Anterior cingulate cortex (tissue), 58 donors: Measurements from ENCODE around the gene GNB1.

Experiments used
- DNase-seq, 58 donors: peaks; one replicate each; lab custom pipeline; 2025; lab: John Stamatoyannopoulos, UW

The GNB1 gene

GRCh38 chr1:1793481-1794244 is 97.2 kb downstream of the GNB1 start:
- DNase-seq: no peak

DNA sequence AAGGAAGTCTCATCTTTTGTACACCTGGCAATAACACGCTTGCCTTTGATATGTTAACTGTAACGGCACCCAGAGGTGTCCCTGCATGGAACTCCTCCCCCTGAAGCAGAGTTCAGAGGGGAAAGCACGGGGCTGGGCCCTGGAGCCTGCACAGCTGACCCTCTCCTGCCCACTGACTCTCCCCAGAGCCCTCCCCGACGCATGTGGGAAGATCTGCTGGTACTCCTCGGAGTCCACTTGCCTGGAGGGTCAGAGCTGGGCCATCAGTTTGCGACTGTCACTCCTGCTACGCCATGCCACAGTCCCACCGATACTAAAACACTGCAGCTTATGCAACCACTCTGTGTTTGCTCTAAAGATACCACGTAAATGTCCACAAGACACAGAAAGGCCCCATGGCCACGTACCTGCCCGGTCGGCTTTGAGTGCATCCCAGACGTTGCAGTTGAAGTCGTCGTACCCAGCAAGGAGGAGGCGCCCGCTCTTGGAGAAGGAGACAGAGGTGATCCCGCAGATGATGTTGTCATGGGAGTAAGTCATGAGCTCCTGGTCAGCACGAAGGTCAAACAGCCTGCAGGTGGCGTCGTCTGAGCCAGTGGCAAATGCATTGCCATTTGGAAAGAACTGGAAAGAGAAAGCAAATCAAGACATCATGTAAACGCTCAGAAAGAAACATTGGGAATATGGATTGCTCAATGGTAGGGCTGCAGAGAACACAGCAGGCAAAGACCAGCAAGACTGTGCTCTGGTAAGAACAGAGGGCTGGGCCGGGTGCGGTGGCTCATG is 102.0 kb downstream of the GNB1 start:
- DNase-seq: no peak

DNA sequence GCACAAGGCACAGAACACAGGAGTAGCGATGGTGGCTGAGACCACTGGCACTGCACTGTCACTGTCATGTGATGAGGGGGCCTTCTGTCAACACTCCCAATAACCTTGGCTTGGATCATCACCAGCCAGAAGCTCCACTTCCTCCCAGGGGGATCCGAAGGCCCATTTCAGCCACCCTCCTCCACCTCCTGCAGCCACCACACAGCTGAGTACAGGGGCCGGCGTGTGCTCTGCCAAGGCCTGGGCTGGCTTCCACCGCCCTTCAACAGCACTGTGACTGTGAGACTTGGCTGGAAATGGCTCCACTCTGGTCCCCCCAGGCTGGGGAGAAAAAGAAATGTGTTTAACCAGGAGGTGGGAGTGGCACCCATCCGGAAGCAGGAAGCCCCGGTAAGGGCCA is 102.8 kb downstream of the GNB1 start:
- DNase-seq: peak in 16 of 58 donors; percentile 10 to 58 (median 29)

DNA sequence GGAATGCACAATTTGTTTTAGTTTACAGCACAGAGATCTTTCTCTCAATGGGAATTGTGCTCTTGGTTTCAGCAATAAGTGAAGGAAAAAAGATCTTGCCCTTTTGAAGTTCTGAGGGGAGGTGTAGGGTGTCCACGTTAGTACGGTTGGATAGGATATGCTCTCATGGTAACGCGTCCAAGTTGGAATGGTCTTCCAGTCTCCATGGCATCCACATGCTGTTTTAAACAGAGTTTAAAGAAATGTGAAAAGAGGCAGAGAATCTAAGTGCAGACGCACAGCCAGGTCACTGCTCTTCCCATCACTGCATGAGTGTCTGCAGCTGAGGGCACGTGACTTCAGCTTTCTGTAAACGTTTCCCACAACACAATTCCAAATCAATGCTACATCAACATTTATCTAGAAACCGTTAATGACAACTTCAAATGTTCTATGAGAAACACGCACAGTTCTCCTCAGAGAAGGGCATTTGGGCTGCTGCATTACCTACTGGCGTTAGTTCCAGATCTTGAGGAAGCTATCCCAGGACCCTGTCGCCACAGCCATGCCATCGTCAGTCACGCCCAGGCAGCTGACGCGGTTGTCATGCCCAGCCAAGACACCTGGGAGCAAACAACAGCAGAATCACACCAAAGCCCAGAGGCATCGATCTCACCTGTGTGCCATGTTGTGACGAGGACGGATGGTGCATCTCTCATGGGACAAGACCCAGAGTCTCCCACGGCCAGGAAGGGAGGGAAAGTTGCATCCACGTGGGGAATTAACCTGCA is 103.9 kb downstream of the GNB1 start:
- no peak for DNase-seq

DNA sequence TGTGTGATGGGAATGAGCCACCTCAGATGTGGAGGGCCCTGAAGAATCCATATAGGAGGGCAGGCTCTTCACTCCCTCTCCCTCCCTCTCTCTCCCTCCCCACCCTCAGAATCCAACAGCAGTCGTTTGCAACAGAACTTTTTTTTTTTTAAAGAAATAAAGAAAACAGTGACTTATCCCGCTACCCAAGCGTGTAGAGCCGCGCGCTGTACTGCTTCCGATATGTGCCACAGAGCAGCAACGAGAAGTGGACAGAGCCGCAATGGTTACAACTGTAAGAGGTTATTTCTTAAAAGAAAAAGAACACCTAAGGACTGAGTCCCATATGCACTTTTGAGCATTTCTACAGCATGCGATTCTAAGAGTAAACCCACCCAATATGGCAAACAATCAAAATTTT is 105.2 kb downstream of the GNB1 start:
- no peak for DNase-seq

DNA sequence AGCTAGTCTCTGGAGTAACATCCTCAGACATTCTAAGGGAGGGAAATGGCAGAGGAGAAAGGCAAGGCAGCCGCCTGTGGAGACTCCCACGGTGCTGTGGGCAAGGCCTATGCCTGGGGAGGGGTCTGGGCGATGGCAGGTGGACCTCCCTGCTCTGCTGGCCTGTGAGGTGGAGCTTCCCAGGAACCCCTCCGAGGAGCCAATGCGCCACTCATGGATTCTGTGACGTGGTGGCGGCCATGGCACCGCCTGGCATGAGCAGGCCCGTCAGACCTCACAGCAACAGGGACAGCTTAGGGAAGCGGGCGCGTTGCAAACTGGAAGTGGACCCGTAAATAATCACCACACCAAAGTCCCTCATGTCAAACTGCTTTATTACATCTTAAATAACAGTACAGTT is 106.0 kb downstream of the GNB1 start:
- DNase-seq: no peak

GRCh38 chr1:1783320-1783719 is 107.6 kb downstream of the GNB1 start:
- no peak for DNase-seq

DNA sequence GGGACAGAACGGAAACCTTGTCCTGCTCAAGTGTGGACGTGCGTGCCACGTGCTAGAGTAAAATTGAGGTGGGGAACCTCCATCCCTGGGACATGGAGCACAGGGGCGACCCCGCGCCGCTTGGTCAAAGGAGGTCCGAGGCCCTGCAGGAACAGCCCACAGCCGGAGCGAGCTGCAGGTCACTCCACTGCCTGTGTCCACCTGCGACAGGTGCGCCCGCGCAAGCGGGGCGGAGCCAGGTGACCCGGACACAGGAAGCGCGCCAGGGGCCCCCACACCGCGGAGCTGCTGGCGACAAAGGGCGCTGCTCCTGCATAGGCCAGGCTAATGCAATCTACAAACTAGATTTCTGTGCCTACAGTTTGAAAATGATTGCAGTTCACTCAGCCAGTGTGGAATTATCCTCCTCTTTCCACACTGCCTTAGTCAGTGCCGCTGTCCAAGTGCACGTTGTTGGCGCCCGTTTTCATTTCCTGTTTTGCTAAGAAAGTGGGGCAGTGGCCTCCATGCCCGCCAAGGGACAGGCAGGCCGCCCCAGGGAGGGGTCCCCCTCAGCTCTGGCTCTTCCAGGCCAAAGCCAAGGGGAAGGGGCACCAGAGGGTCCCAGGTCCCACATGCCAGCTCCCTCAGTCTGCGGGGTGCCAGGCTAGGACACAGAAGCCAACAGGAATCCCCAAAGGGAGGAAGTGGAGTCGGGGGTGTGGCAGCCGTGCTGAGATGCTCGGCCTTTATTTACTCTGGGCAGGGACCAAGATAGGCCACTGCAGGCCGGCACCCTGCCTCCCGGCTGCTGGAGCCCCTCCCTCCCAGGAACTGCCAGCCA is 108.3 kb downstream of the GNB1 start:
- peak in 9 of 58 donors; percentile 19 to 48 (median 36) for DNase-seq

DNA sequence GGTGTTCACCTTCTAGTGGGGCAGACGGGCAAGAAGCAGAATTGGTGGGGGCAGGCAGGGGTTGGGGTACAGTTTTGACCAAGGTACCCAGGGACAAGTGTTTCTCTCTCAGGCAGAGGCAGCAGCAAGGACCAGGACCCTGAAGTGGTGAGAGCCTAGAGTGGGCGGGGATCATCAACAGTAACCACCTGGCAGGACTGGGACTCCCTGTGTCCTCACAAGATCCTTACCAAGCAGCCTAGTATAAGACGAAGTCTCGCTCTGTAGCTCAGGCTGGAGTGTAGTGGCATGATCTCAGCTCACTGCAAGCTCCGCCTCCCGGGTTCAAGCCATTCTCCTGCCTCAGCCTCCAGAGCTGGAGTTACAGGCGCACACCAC is 109.4 kb downstream of the GNB1 start:
- no peak for DNase-seq

DNA sequence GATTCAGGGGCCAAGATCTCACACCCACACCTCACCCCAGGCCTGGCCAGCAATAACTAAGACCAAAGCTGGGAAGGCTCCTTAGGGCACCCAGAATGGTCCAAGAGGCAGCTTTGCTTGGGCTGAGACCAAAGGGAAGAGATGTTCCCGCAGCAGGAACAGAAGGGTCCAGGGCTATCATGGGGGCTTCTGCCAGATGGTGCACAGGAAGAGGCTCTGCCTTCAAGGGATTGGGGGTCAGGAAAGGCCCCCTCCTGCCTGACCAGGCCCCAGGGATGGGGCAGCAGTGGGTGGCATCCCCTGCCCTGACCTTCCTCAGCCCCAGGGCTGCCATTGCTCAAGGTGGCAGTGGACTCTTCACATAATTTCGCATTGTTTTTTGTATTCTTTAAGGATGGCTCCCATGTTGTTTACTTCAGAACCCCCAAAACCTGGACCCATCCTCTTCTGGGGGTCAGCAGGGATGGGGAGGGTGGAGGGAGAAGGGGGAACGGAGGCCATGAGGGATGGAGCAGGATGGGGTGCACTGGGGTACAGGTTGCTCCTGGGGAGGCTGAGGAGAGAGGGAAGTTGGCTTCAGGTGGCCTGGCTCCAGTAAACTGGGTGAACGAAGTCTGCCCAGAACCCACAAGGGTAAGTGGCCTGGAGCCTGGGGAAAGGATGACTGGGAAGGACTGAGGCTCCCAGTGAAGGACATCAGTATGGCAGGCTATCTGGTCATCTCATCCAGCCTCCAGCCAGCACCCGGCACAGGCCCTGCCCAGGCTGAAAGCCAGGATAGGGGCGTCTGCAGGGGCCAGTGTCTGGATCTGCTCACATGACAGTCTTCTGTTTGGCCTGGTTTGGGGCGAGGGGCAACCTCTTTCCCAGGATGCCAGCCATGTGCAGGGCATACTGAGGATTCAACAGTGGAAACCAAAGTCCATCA is 110.0 kb downstream of the GNB1 start:
- no peak for DNase-seq

DNA sequence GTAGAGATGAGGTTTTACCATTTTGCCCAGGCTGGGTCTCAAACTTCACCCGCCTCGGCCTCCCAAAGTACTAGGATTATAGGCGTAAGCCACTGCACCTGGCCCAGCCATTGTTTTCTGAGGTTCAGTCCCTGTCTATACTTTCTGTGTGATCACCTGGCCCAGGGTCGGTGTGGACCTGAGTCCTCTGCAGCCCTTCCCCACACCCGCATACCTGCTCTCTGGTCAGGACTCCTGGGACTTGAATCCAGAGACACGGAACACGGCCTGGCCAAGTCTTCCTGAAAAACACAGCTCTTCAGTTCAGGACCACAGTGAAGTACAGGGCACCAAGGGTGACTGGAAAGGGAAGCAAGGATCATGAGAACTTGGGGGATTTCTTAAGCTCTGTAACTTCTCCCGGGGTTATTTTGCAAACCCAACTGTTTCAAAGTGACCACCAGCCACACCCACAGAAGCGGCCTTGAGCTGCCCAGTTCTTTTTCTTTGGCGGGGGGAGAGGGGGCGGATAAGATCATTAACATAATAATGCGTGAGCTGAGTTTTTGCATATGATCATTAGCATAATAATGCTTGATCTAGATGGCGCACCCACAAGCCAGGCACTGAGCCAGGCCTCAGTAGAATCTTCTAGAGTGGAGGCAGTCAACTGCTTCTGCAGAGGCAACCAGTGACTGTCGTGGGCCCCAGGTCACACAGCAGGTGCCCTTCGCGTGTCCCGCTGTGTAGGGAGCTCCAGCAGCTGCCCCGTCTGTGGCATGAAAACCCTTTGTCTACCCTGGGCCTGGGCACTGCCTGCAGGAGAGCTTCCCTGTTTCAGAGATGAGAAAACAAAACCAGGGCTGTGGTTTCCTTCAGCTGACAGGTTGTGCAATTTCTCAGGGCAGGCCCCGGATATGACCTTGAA is 110.9 kb downstream of the GNB1 start:
- peak in 20 of 58 donors; percentile 12 to 61 (median 36) for DNase-seq

GRCh38 chr1:1779320-1779675 is 111.6 kb downstream of the GNB1 start:
- no peak for DNase-seq

GRCh38 chr1:1778663-1779319 is 112.1 kb downstream of the GNB1 start:
- DNase-seq: peak in 26 of 58 donors; percentile 15 to 70 (median 33)

DNA sequence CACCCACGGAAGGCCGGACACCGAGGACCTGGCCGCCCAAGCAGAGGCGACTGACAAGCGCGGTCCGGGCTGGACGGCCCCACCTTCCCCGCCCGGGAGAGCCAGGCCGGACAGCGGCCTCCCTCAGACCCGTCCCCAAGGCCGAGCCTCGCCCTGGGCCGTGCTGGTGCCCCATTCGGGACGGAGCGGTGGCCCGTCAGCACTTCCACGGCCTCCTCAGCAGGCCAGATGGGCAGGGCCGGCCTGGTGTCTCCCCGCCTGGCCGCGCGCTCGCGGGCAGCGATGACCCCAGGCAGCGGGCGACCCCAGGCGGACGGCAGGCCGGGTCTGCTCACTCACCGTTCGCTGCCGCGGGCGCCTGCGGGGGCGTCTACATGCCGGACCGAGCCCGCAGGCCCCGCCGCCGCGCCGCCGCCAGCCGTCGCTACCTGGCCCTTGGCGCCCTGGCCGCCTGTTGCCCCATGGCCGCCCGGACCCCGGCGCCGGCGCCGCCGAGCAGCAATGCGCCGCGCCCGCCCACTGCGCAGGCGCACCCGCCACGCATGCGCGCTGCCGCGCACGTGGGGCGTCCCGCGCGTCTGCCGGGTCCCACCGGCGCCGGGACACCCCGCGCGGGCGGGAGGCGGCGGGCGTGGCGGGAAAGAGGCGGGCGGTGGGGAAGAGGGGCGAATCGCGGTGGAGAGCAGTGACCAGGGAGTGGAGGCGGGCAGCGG is 112.8 kb downstream of the GNB1 start, which contains the start of gene NADK:
Gene NADK, minus strand, starts transcription at position 521 of the 713 bp plus-strand sequence. CDS start 13,064 bp downstream, outside the sequence.
- peak in 43 of 58 donors; percentile 12 to 73 (median 49) for DNase-seq

DNA sequence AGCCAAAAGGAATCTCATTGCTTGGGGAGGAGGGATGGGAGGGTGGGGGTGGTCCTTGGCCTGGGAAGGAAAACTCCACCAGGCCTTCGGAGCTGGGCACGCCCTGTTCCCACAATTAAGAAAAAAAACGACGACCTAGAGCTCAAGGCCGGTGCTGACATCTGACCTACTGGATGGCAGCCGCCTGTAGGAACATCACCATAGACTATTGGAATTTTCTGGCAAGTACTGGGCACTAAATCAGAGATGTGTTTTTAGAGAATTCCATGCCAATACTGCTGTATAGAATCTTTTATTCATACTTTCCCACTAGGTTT is 113.3 kb downstream of the GNB1 start:
- no peak for DNase-seq

DNA sequence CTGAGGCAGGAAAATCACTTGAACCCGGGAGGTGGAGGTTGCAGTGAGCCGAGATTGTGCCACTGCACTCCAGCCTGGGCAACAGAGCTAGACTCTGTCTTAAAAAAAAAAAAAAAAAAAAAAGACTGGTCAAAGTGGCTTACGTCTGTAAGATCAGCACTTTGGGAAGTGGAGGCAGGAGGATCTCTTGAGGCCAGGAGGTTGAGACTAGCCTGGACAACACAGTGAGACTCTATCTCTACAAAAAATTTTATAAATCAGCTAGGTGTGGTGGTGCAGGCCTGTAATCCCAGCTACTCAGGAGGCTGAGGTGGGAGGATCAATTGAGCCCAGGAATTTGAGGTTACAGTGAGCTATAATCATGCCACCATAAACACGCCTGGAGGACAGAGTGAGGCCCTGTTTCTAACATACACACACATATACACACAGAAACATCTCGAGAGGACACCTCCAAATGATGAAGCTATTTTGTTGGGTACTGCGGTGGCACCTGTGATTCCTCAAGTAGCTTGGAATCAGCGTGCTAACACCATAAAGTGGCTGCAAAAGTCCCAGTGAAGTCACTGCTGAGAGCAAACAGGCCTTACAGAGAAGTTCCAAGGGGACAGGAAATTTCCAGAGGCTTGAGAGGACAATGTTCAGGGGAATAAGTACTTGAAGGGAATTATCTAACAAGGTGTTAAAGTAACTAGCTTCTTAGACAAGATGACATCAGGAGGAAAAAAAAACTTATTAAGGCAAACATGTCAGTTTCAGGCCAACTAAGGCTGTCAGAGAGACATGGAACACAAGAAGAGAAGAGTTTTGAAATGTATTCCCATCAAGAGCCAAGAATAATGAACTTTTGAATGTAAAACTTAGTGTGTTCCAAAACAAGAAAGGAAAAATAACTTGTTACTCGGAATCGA is 114.0 kb downstream of the GNB1 start:
- no peak for DNase-seq
